M059J (cell line): Measurements from ENCODE around the gene EAPP. TPM values are rescaled to one million over a fixed set of nuclear protein-coding genes. Genes with fewer than 3 reads are reported as not detected.
"Not testable (repeated sequence)": the region's sequence is repeated elsewhere in the genome, so short reads cannot be mapped to it uniquely, and the experiment has no call there.

Source experiments
- DNase-seq: peaks from one replicate; pipeline ENCODE4 v3.0.0-alpha.2; 2012; ENCODE audit warnings: low read depth
- total RNA-seq: library from RNA; depleted of rRNA; stranded (reverse); fragments of >200 nt; shearing (Covaris generic); gene quantifications from 2 replicates; pipeline ENCODE4 v1.2.3, GENCODE V29; 2014

Gene EAPP
- total RNA-seq, 1 experiment from 2014 or later = 50.0 TPM

DNA sequence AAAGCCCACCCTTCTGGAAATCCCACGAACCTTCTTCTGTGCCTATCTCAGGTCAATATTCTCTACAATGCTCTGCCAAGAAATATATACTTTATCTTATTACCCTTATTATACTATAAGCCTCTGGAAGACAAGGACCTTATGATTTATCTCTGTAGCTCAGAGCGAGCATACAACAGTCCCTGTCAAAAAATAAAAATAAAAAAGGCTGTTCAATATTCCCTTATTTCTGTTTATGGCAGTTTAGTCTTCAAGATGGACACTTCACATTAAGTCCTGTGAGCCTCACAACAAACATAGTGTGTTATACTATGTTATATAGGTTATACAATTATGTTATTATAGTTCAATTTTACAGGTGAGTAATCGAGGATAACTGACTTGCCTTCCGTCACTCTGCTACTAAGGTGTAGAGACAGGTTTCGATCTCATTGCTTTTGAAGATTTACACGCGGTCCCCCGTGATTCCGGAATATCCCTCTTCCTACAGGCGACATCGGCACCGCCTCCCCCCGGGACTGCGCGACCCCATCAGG, 562 bp downstream of the EAPP start:
- no peak for DNase-seq

DNA sequence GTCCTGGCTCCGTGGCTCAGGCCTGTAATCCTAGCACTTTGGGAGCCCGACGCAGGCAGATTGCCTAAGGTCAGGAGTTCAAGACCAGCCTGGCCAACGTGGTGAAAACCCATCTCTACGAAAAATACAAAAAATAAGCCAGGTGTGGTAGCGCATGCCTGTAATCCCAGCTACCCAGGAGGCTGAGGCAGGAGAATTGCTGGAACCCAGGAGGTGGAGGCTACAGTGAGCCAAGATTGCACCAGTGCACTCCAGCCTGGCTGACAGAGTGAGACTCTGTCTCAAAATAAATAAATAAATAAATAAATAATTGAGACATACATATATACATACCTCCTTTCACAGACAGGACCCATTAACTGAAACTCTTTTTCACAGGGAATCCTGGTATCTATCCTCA, 1.4 kb downstream of the EAPP start:
- DNase-seq = not testable (repeated sequence)

GRCh38 chr14:34537677-34538009, 1.9 kb downstream of the EAPP start:
- DNase-seq = no peak

- DNase-seq = peak; percentile 15
Measured at GRCh38 chr14:34536951-34537676, 2.4 kb downstream of the EAPP start.

- no peak for DNase-seq
Measured at GRCh38 chr14:34527591-34527990, 11.9 kb downstream of the EAPP start.

GRCh38 chr14:34524216-34524615, 15.3 kb downstream of the EAPP start:
- not testable (repeated sequence) for DNase-seq

GRCh38 chr14:34522496-34522895, 17.0 kb downstream of the EAPP start:
- no peak for DNase-seq

- DNase-seq = not testable (repeated sequence)
Measured at GRCh38 chr14:34521071-34521470, 18.4 kb downstream of the EAPP start.

DNA sequence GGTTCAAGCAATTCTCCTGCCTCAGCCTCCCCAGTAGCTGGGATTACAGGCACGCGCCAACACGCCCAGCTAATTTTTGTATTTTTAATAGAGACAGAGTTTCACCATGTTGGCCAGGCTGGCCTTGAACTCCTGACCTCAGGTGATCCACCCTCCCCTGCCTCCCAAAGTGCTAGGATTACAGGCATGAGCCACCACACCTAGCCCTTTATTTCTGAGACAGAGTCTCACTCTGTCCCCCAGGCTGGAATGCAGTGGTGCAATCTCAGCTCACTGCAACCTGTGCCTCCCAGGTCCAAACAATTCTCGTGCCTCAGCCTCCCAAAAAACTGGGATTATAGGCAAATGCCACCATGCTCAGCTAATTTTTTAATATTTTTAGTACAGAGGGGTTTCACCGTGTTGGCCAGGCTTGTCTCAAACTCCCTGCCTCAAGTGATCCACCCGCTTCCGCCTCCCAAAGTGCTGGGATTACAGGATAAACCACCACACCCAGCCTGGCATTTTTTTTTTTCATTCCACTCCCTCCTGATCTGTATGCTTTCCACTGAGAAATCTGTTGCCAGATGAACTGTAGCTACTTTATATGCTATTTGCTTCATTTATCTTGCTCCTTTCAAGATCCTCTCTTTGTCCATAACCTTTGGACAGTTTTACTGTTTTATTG, 19.1 kb downstream of the EAPP start:
- not testable (repeated sequence) for DNase-seq

- no peak for DNase-seq
Measured at GRCh38 chr14:34507884-34508283, 31.6 kb downstream of the EAPP start.

- DNase-seq = no peak
Measured at GRCh38 chr14:34507459-34507858, 32.0 kb downstream of the EAPP start.

DNA sequence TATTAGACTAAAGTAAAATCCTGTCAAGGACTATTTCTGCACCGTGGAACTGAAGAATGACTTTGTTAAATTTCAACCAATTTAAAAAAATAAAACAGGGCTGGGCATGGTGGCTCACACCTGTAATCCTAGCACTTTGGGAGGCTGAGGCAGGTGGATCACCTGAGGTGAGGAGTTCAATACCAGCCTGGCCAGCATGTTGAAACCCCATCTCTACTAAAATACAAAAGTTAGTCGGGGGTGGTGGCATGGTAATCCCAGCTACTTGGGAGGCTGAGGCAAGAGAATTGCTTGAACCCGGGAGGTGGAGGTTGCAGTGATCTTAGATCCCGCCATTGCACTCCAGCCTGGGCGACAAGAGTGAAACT, 34.4 kb downstream of the EAPP start:
- DNase-seq = not testable (repeated sequence)

DNA sequence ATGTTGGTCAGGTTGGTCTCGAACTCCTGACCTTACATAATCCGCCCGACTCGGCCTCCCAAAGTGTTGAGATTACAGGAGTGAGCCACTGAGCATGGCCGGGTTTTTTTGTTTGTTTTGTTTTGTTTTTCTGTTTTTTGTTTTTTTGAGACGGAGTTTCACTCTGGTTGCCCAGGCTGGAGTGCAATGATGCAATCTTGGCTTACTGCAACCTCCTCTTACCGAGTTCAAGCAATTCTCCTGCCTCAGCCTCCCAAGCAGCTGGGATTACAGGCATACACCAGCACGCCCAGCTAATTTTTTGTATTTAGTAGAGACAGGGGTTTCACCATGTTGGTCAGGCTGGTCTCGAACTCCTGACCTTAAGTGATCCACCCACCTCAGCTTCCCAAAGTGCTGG, 35.5 kb downstream of the EAPP start:
- not testable (repeated sequence) for DNase-seq

DNA sequence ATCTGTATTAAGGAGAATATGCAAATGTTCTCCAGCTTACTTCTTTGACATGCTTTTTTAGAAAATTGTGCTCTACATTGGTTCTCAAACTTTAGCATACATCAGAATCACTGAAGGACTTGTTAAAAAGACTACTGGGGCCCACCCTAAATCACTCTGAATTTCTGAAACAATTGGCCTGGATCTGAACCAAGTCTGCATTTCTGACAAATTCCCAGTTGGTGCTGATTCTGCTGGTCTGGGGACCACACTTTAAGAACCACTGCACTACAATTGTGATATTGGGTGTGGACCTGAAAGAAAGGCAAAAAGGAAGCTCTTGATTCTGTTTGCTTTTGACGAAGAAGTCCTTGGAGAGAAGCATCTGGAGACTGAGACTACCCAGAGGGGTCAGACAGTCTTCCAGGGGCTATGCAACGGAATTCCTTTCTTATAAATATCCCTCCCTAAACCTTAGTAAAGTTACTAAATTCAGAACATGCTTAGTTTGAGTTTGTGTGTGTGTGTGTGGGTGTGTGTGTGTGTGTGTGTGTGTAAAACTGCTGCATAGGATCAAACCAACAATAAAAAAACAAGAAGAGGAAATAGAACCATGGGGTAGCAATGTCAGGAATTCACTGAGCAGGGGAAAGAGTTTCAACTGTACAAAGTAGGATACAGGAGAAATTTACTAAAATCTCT, 36.8 kb downstream of the EAPP start:
- DNase-seq = no peak

DNA sequence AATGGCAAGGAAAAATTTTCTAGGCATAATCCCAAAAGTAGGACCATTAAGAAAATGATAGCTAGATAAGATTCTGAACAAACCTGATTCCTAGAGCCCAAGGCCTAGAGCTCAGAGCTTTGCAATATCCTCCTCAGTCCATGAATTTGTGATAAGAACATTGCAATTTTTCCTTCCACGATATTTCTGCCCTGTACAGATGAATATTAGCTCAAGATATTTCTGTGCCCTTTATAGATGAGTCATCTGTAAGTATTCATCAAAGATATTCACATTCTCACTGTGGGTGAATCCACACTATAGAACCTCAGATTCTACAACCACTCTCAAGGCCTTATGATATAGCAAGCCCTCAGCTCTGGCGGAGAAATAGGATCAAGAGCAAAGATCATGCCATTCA, 37.5 kb downstream of the EAPP start:
- DNase-seq = no peak

DNA sequence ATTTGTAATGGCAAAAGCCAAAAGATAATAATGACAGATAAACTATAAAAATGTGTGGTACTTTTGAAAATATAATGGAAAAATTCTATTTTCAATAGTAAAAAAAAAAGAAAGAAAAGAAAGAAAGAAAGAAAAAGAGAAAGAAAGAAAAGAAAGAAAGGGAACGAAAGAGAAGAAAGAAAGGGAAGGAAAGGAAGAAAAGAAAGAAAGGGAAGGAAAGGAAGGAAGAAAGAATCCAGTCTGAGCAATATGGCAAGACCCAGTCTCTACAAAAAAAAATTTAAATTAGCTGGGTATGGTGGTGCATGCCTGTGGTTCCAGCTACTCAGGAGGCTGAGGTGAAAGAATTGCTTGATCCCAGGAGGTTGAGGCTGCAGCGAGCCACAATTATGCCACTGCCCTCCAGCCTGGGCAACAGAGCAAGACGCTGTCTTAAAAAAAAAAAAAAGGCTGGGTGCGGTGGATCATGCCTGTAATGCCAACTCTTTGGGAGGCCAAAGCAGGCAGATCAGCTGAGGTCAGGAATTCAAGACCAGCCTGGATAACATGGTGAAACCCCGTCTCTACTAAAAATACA, 38.4 kb downstream of the EAPP start:
- DNase-seq = peak; percentile 36

DNA sequence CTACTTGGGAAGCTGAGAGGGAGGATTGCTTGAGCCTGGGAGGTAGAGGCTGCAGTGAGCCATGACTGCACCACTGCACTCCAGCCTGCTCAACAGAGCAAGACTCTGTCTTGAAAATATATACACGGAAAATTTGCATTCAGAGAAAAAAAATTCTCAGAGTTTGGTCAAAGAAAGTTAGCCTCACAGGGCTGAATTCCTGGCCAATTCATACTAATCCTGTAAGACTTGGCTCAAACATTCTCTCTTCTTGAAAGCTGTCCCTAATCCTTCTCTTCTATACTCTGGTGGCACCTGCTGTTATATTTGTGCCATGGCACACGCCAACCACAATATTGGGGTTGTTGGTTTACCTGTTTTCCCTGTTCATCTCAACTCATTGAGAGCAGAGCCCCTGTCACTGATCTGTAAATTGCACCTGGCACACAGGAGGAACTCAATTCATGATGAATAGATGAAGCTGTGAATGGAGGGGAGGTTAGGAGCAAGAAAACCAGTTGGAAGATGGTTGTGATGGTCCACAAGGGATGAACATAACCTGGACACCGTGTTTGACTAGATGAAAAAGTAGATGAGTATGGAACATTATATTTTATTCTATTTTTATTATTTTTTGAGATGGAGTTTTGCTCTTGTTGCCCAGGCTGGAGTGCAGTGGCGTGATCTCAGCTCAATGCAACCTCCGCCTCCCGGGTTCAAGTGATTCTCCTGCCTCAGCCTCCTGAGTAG, 40.7 kb downstream of the EAPP start:
- DNase-seq = peak; percentile 61

GRCh38 chr14:34496679-34497513, 42.6 kb downstream of the EAPP start:
- peak; percentile 98 for DNase-seq

DNA sequence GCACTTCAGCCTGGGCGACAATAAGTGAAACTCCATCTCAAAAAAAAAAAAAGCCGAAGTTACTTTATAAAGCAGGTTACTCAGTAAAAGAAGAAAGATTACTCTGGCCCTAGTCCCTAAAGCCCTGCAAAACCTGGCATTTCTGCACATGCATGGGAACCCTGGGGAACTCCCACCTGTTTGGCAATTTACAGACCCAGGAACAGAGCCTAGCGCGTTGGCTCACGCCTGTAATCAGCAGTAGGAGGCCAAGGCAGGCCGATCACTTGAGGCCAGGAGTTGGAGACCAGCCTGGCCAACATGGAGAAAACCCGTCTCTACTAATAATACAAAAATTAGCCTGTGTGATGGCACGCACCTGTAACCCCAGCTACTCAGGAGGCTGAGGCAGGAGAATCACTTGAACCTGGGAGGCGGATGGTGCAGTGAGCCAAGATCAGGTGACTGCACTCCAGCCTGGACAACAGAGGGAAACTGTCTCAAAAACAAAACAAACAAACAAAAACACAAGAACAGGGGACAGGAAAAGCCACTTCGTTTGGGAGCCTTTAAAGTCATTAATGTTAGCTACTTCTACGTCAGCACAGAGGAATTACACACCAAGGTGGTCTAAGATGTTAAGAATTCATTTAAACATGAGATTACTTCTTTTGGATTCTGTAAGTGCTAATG, 43.4 kb downstream of the EAPP start:
- DNase-seq = no peak

- no peak for DNase-seq
Measured at GRCh38 chr14:34489324-34489723, 50.2 kb downstream of the EAPP start.
